IPS-NIHi7 (cell line): Measurements from ENCODE around the gene LRP1B.

Experiments used
- DNase-seq: peaks from one replicate; pipeline ENCODE4 v3.0.0; 2012; ENCODE audit warnings: mixed read lengths; ENCODE audit errors: extremely low spot score

The LRP1B gene

GRCh38 chr2:141118836-141119235 is 1012.0 kb downstream of the LRP1B start:
- no peak for DNase-seq

GRCh38 chr2:141113301-141113700 is 1017.5 kb downstream of the LRP1B start:
- no peak for DNase-seq

GRCh38 chr2:141109633-141110032 is 1021.2 kb downstream of the LRP1B start:
- DNase-seq, result peak; percentile 48

GRCh38 chr2:141105763-141106162 is 1025.1 kb downstream of the LRP1B start:
- DNase-seq, result no peak

GRCh38 chr2:141103216-141103615 is 1027.6 kb downstream of the LRP1B start:
- no peak for DNase-seq

- DNase-seq, result no peak
Observed at GRCh38 chr2:141079231-141079630, 1051.6 kb downstream of the LRP1B start.

- DNase-seq, result no peak
Observed at GRCh38 chr2:141075753-141076152, 1055.1 kb downstream of the LRP1B start.

GRCh38 chr2:141068053-141068682 is 1062.6 kb downstream of the LRP1B start:
- DNase-seq, result no peak

GRCh38 chr2:141065042-141065441 is 1065.8 kb downstream of the LRP1B start:
- no peak for DNase-seq

- no peak for DNase-seq
Observed at GRCh38 chr2:141063406-141063805, 1067.4 kb downstream of the LRP1B start.

- DNase-seq, result no peak
Observed at GRCh38 chr2:141062443-141062842, 1068.4 kb downstream of the LRP1B start.

- no peak for DNase-seq
Observed at GRCh38 chr2:141062031-141062430, 1068.8 kb downstream of the LRP1B start.

- DNase-seq, result no peak
Observed at GRCh38 chr2:141058556-141058955, 1072.3 kb downstream of the LRP1B start.

- DNase-seq, result no peak
Observed at GRCh38 chr2:141055531-141055930, 1075.3 kb downstream of the LRP1B start.

GRCh38 chr2:141048951-141049350 is 1081.9 kb downstream of the LRP1B start:
- DNase-seq, result no peak

- DNase-seq, result no peak
Observed at GRCh38 chr2:141041281-141041680, 1089.5 kb downstream of the LRP1B start.

- no peak for DNase-seq
Observed at GRCh38 chr2:141038341-141038740, 1092.5 kb downstream of the LRP1B start.

- no peak for DNase-seq
Observed at GRCh38 chr2:141037361-141037760, 1093.5 kb downstream of the LRP1B start.

GRCh38 chr2:141035846-141036420 is 1094.9 kb downstream of the LRP1B start:
- DNase-seq, result no peak

- DNase-seq, result peak; percentile 14
Observed at GRCh38 chr2:141029428-141030078, 1101.3 kb downstream of the LRP1B start.

GRCh38 chr2:141027221-141027620 is 1103.6 kb downstream of the LRP1B start:
- DNase-seq, result no peak

- DNase-seq, result no peak
Observed at GRCh38 chr2:141021611-141022010, 1109.2 kb downstream of the LRP1B start.

GRCh38 chr2:141021109-141021508 is 1109.7 kb downstream of the LRP1B start:
- DNase-seq, result no peak
